ENCODE measurements around the gene CTNNA1. TPM values are rescaled to one million over a fixed set of nuclear protein-coding genes. Genes with fewer than 3 reads are reported as not detected.

The CTNNA1 gene
- total RNA-seq, 1 donor from 2014 or later, result 310 TPM

DNA sequence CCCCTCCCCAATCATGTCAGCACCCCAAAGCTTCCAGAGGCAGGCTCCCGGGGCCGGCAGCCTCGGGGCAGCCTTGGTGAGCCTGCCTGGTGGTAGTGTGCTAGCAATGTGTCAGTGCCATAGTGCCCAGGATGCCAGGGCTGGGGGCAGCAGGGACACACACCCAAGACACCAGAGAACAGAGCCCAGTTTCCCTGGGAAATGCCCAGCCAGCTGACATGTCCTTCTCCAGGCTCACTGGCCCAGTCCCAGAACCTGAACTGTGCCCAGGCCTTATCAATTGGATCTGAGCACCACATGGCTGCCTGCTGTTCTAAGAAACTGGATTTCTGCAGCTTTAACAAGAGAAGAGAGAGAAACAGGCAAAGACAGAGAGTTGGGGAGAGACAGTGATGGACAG lies 196.8 kb downstream of the CTNNA1 start:
- H3K36me3 ChIP-seq, result peaks cover 10 to 15% of the 10 kb centered on the region in 2 donors
- peaks cover 36 to 58% of the 10 kb centered on the region in 2 donors for H3K4me1 ChIP-seq
- TF ChIP-seq, protein P1, sequence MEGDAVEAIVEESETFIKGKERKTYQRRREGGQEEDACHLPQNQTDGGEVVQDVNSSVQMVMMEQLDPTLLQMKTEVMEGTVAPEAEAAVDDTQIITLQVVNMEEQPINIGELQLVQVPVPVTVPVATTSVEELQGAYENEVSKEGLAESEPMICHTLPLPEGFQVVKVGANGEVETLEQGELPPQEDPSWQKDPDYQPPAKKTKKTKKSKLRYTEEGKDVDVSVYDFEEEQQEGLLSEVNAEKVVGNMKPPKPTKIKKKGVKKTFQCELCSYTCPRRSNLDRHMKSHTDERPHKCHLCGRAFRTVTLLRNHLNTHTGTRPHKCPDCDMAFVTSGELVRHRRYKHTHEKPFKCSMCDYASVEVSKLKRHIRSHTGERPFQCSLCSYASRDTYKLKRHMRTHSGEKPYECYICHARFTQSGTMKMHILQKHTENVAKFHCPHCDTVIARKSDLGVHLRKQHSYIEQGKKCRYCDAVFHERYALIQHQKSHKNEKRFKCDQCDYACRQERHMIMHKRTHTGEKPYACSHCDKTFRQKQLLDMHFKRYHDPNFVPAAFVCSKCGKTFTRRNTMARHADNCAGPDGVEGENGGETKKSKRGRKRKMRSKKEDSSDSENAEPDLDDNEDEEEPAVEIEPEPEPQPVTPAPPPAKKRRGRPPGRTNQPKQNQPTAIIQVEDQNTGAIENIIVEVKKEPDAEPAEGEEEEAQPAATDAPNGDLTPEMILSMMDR (IDR thresholded peaks at IDR 0.05), result no peak
- no peaks in the 10 kb centered on the region for H3K9me3 ChIP-seq
- DNase-seq (ENCODE audit: low spot score in 2 of 2), result peak in 1 of 2 donors; percentile 60
- no peaks in the 10 kb centered on the region for H3K27me3 ChIP-seq
- peak overlapping the region; percentile 14 to 48 for H3K27ac ChIP-seq
- intact Hi-C loops (cut with DNase I), result no loop called here
- no peak overlapping the region for H3K4me3 ChIP-seq

DNA sequence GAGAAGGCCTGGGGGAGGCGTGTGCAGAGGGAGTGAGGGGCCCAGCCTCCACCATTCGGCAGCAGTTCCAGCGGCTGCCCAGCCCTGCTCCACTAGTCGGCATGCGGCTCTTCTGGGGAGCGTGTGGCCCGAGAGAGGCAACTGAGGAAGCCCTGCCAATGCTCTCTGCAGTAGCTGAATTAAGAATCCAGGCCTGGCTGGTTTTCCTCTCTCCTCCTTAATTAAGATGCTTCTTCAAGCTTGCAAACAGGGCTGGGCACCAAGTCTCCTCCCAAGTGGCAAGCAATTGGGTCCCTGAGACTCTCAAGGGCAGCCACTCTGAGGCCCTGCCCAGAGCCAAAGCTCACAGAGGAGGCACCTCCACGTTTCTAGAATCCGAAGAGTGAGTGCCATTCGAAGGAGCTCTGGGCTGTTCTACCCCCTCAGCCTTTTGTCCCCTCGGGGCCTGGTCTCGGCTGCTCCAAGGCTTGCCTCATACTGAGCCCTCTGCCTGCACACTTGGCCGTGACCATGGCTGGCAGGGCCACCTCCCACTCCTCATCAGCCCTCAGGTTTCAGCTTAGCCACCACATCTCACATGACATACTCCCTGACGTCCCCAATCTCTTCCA lies 197.3 kb downstream of the CTNNA1 start:
- peaks cover 36 to 58% of the 10 kb centered on the region in 2 donors for H3K4me1 ChIP-seq
- no peak overlapping the region for H3K4me3 ChIP-seq
- H3K27ac ChIP-seq, result peak overlapping the region; percentile 31 to 48
- TF ChIP-seq, protein P1 (IDR thresholded peaks at IDR 0.05), result no peak
- intact Hi-C loops (cut with DNase I), result no loop called here
- no peaks in the 10 kb centered on the region for H3K27me3 ChIP-seq
- H3K36me3 ChIP-seq, result peaks cover 10 to 15% of the 10 kb centered on the region in 2 donors
- H3K9me3 ChIP-seq, result no peaks in the 10 kb centered on the region
- peak in 1 of 2 donors; percentile 55 for DNase-seq (ENCODE audit: low spot score in 2 of 2)

DNA sequence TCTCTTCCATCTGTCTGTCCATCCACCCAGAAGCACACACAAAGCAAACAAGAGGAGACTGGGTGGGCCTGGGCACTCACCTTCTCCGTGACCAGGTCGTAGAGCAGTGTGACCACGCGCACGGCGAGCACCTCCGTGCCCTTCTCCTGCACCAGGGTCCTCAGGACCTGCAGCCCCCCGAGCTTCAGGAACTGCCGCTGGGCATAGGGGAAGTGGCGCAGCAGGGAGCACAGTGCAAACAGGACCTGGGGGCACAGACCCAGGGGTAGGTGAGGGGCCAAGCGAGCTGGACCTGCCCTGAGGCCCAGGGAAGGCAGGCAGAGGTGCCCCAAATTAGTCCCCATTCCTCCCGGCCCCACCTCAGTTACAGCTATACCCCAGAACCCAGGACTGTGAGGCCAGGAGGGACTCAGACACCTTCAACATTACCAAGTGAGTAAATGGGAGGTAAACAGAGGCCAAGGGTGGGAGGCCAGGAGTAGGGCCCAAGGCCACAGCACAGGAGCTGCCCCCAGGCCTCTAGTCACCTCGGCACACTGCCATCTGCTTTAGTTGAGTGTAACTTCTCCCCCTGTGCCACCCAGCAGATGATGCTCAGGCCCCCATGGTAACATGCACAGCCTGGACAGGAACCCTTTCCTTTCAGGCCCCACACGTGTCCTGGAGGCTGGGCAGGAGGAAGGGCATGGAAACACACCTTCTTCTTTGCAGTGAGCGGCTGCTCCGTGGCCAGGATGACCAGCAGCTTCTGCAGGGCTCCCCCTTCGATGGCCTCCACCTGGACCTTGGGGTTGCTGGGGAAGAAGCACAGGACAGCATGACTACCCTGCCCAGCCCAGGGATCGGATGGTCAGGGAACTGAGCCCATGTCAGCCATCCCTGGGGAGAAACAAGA lies 198.1 kb downstream of the CTNNA1 start:
- Histone ChIP-seq H3K27me3 (no peaks in the 10 kb centered on the region), H3K9me3 (no peaks in the 10 kb centered on the region), H3K36me3 (peaks cover 10 to 13% of the 10 kb centered on the region in 2 donors), H3K27ac (peak overlapping the region; percentile 76 to 79), H3K4me1 (peaks cover 32 to 52% of the 10 kb centered on the region in 2 donors), H3K4me3 (no peak overlapping the region)
- TF ChIP-seq, protein P1 (IDR thresholded peaks at IDR 0.05), result no peak
- peak in 1 of 2 donors; percentile 60 for DNase-seq (ENCODE audit: low spot score in 2 of 2)
- intact Hi-C loops (cut with DNase I), result no loop called here

DNA sequence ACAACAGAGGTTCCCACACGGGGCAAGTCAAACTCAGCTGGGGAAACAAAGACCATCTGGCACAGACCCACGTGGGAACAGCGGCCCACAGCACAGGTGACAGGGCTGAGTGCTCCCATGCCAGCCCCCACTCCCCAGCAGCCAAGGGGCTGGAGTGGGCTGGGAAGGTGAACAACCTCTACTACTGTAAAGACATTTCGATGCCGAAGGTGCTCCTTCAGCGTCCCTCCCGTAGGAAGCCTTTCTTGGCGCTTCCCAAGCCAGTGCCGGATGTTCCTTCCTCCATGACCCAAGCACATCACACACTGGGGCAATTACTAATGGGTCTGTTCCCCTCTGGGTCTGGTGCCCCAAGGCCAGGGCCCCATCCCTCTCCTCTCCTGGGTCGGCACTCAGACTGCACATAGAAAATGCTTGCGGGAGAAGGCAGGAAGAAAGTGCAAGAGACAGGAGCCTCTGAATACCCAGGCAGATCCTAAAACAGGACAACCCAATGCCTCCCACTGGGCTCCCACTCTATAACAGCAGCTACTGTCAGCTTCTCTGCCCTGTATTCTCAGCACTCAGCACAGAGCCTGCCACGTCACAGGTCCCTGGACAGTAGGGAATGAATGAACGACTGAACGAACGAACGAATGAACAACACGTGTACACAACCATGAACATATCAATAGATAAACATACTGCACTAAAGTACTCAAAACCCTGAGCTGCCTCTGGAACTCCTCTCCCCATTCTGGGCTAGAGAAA lies 198.9 kb downstream of the CTNNA1 start:
- TF ChIP-seq, protein P1 (IDR thresholded peaks at IDR 0.05), result no peak
- intact Hi-C loops (cut with DNase I), result no loop called here
- Histone ChIP-seq H3K36me3 (peaks cover 3 to 5% of the 10 kb centered on the region in 2 donors), H3K9me3 (no peaks in the 10 kb centered on the region), H3K4me1 (peaks cover 32 to 52% of the 10 kb centered on the region in 2 donors), H3K27me3 (no peaks in the 10 kb centered on the region), H3K4me3 (no peak overlapping the region), H3K27ac (peak overlapping the region; percentile 76 to 79)
- peak in 1 of 2 donors; percentile 46 for DNase-seq (ENCODE audit: low spot score in 2 of 2)

DNA sequence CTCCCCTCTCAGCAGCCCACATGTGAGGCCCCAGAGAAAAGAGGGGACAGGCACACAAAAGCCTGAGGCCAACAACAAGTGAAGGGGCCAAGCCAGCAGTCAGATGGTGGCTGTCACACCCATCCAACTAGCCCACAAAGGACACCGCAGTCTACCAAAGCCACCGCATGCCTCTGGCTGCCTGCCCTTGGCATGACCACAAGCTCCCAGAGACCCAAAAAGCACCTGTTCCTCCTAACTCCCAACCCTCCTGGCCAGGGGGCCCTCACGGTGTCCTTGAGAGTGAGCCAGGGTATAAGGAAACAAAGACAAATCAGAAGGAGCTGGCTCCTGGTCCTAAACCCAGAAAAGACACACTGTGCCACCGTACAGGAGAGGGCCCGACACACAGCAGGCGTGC lies 199.7 kb downstream of the CTNNA1 start:
- DNase-seq (ENCODE audit: low spot score in 2 of 2), result peak in 1 of 2 donors; percentile 61
- Histone ChIP-seq H3K27ac (peak overlapping the region; percentile 76 to 79), H3K36me3 (no peaks in the 10 kb centered on the region), H3K4me3 (peak overlapping the region in 1 of 2 donors; percentile 16), H3K27me3 (no peaks in the 10 kb centered on the region), H3K4me1 (peaks cover 32 to 52% of the 10 kb centered on the region in 2 donors), H3K9me3 (no peaks in the 10 kb centered on the region)
- TF ChIP-seq, protein P1 (IDR thresholded peaks at IDR 0.05), result no peak
- intact Hi-C loops (cut with DNase I), result no loop called here

Measured in ascending aorta (tissue), 2 donors.